NT2/D1 (cell line): ENCODE data around the gene GPR17.

Experiments used
- DNase-seq: peaks from one replicate; pipeline ENCODE4 v3.0.0-alpha.2; 2011; ENCODE audit warnings: low read depth, low spot score
- H3K27me3 ChIP-seq: 2 replicates; pipeline ENCODE4 v1.6.0; 2011; ENCODE audit warnings: mild to moderate bottlenecking; ENCODE audit not compliant: insufficient read length, insufficient read depth
- H3K36me3 ChIP-seq: 2 replicates; pipeline ENCODE4 v1.6.1; 2011; ENCODE audit warnings: mild to moderate bottlenecking, low read length, mixed read lengths; ENCODE audit not compliant: insufficient read depth, insufficient read length
- H3K4me1 ChIP-seq: 2 replicates; pipeline ENCODE4 v1.5.1; 2011; ENCODE audit not compliant: insufficient read depth, insufficient read length
- H3K4me3 ChIP-seq: 2 replicates; pipeline ENCODE4 v1.5.1; 2011; ENCODE audit warnings: low read depth; ENCODE audit not compliant: insufficient read length
- H3K9ac ChIP-seq: 2 replicates; pipeline ENCODE4 v1.6.0; 2011; ENCODE audit warnings: low read depth; ENCODE audit not compliant: insufficient read length
- H3K9me3 ChIP-seq: 2 replicates; pipeline ENCODE4 v1.5.1; 2011; ENCODE audit warnings: mild to moderate bottlenecking, low read length; ENCODE audit not compliant: insufficient read depth
- SUZ12 ChIP-seq: IDR thresholded peaks from 2 replicates; pipeline ENCODE4 v1.6.1; 2011; ENCODE audit not compliant: insufficient read length, insufficient read depth; ENCODE audit errors: extremely low read depth
- YY1 ChIP-seq: IDR thresholded peaks from 2 replicates; pipeline ENCODE4 v1.6.1; 2011; ENCODE audit not compliant: insufficient read length, insufficient read depth
- ZNF274 ChIP-seq: IDR thresholded peaks from 2 replicates; pipeline ENCODE4 v1.6.1; 2011; ENCODE audit warnings: mild to moderate bottlenecking, low read depth, low read length

The GPR17 gene

GRCh38 chr2:127623388-127624319 lies 22.3 kb upstream of the GPR17 start:
- Histone ChIP-seq H3K27me3 (no peaks in the 10 kb centered on the region), H3K4me3 (no peak overlapping the region), H3K36me3 (no peaks in the 10 kb centered on the region), H3K4me1 (peaks cover 6% of the 10 kb centered on the region), H3K9ac (no peak overlapping the region), H3K9me3 (no peaks in the 10 kb centered on the region)
- DNase-seq = no peak
- TF ChIP-seq SUZ12 (no peak), YY1 (no peak), ZNF274 (no peak)

GRCh38 chr2:127624320-127624755 lies 21.6 kb upstream of the GPR17 start:
- H3K4me3 ChIP-seq = no peak overlapping the region
- no peak for TF ChIP-seq ZNF274
- no peak for TF ChIP-seq YY1
- TF ChIP-seq SUZ12 = no peak
- no peaks in the 10 kb centered on the region for H3K27me3 ChIP-seq
- peaks cover 6% of the 10 kb centered on the region for H3K4me1 ChIP-seq
- DNase-seq = no peak
- H3K36me3 ChIP-seq = no peaks in the 10 kb centered on the region
- H3K9me3 ChIP-seq = no peaks in the 10 kb centered on the region
- H3K9ac ChIP-seq = no peak overlapping the region

GRCh38 chr2:127624756-127625571 lies 21.0 kb upstream of the GPR17 start:
- Histone ChIP-seq H3K9me3 (no peaks in the 10 kb centered on the region), H3K9ac (no peak overlapping the region), H3K27me3 (no peaks in the 10 kb centered on the region), H3K4me3 (no peak overlapping the region), H3K36me3 (no peaks in the 10 kb centered on the region), H3K4me1 (peaks cover 3% of the 10 kb centered on the region)
- DNase-seq = no peak
- no peak for TF ChIP-seq SUZ12
- no peak for TF ChIP-seq ZNF274
- TF ChIP-seq YY1 = no peak

GRCh38 chr2:127625572-127625951 lies 20.4 kb upstream of the GPR17 start:
- H3K9ac ChIP-seq = no peak overlapping the region

GRCh38 chr2:127626175-127626574 lies 19.8 kb upstream of the GPR17 start:
- no peak for DNase-seq
- no peaks in the 10 kb centered on the region for H3K9me3 ChIP-seq
- TF ChIP-seq SUZ12 (no peak), ZNF274 (no peak), YY1 (no peak)
- H3K4me1 ChIP-seq = peaks cover 3% of the 10 kb centered on the region
- no peak overlapping the region for H3K4me3 ChIP-seq
- H3K36me3 ChIP-seq = no peaks in the 10 kb centered on the region
- H3K27me3 ChIP-seq = no peaks in the 10 kb centered on the region
- H3K9ac ChIP-seq = no peak overlapping the region

More at GRCh38 chr2:127625572-127625951, 20.4 kb upstream of the GPR17 start:
- no peaks in the 10 kb centered on the region for H3K27me3 ChIP-seq
- no peak for TF ChIP-seq ZNF274
- TF ChIP-seq SUZ12 = no peak
- no peak for TF ChIP-seq YY1
- no peaks in the 10 kb centered on the region for H3K9me3 ChIP-seq
- no peaks in the 10 kb centered on the region for H3K36me3 ChIP-seq
- H3K4me1 ChIP-seq = peaks cover 3% of the 10 kb centered on the region
- DNase-seq = no peak
- H3K4me3 ChIP-seq = no peak overlapping the region

GRCh38 chr2:127626917-127627739 lies 18.8 kb upstream of the GPR17 start:
- DNase-seq = no peak
- Histone ChIP-seq H3K27me3 (no peaks in the 10 kb centered on the region), H3K4me3 (no peak overlapping the region), H3K9ac (no peak overlapping the region), H3K4me1 (peaks cover 3% of the 10 kb centered on the region), H3K9me3 (no peaks in the 10 kb centered on the region), H3K36me3 (no peaks in the 10 kb centered on the region)
- TF ChIP-seq YY1 (no peak), ZNF274 (no peak), SUZ12 (no peak)
